ENCODE results near the gene FRRS1L.

The FRRS1L gene

GRCh38 chr9:109166771-109167601 is at the start of gene FRRS1L:
Gene FRRS1L (minus strand): TSS chr9:109167249. CDS start chr9:109167138, 111 bp downstream.
- no peak for DNase-seq (ENCODE audit: extremely low read depth in 1 of 2, low read depth in 1 of 2)

- no peak for DNase-seq (ENCODE audit: extremely low read depth in 1 of 2, low read depth in 1 of 2)
Observed at GRCh38 chr9:109214414-109214813, 47.4 kb upstream of the FRRS1L start.

- no peak for DNase-seq (ENCODE audit: extremely low read depth in 1 of 2, low read depth in 1 of 2)
Observed at GRCh38 chr9:109213285-109214121, 46.5 kb upstream of the FRRS1L start.

GRCh38 chr9:109212768-109213167 is 45.7 kb upstream of the FRRS1L start:
- no peak for DNase-seq (ENCODE audit: extremely low read depth in 1 of 2, low read depth in 1 of 2)

- no peak for DNase-seq (ENCODE audit: extremely low read depth in 1 of 2, low read depth in 1 of 2)
Observed at GRCh38 chr9:109206670-109207069, 39.6 kb upstream of the FRRS1L start.

- DNase-seq (ENCODE audit: extremely low read depth in 1 of 2, low read depth in 1 of 2): no peak
Observed at GRCh38 chr9:109205526-109205925, 38.5 kb upstream of the FRRS1L start.

- no peak for DNase-seq (ENCODE audit: extremely low read depth in 1 of 2, low read depth in 1 of 2)
Observed at GRCh38 chr9:109203761-109204360, 36.8 kb upstream of the FRRS1L start.

- no peak for DNase-seq (ENCODE audit: extremely low read depth in 1 of 2, low read depth in 1 of 2)
Observed at GRCh38 chr9:109199676-109200075, 32.6 kb upstream of the FRRS1L start.

GRCh38 chr9:109198736-109199382 is 31.8 kb upstream of the FRRS1L start:
- DNase-seq (ENCODE audit: extremely low read depth in 1 of 2, low read depth in 1 of 2): no peak

GRCh38 chr9:109193974-109194556 is 27.0 kb upstream of the FRRS1L start:
- no peak for DNase-seq (ENCODE audit: extremely low read depth in 1 of 2, low read depth in 1 of 2)

- no peak for DNase-seq (ENCODE audit: extremely low read depth in 1 of 2, low read depth in 1 of 2)
Observed at GRCh38 chr9:109192732-109193361, 25.8 kb upstream of the FRRS1L start.

- no peak for DNase-seq (ENCODE audit: extremely low read depth in 1 of 2, low read depth in 1 of 2)
Observed at GRCh38 chr9:109191746-109192145, 24.7 kb upstream of the FRRS1L start.

- DNase-seq (ENCODE audit: extremely low read depth in 1 of 2, low read depth in 1 of 2): no peak
Observed at GRCh38 chr9:109190151-109190550, 23.1 kb upstream of the FRRS1L start.

- no peak for DNase-seq (ENCODE audit: extremely low read depth in 1 of 2, low read depth in 1 of 2)
Observed at GRCh38 chr9:109186857-109187520, 19.9 kb upstream of the FRRS1L start.

- no peak for DNase-seq (ENCODE audit: extremely low read depth in 1 of 2, low read depth in 1 of 2)
Observed at GRCh38 chr9:109182940-109183798, 16.1 kb upstream of the FRRS1L start.

GRCh38 chr9:109182550-109182939 is 15.5 kb upstream of the FRRS1L start:
- DNase-seq (ENCODE audit: extremely low read depth in 1 of 2, low read depth in 1 of 2): no peak

- peak in 1 of 2 donors; percentile 29 for DNase-seq (ENCODE audit: extremely low read depth in 1 of 2, low read depth in 1 of 2)
Observed at GRCh38 chr9:109181284-109181683, 14.2 kb upstream of the FRRS1L start.

GRCh38 chr9:109179801-109180523 is 12.9 kb upstream of the FRRS1L start:
- no peak for DNase-seq (ENCODE audit: extremely low read depth in 1 of 2, low read depth in 1 of 2)

Data from stimulated activated CD8-positive, alpha-beta memory T cell treated with anti-CD3 and anti-CD28 coated beads, Interleukin-7, amount 100 ng/mL, for 48 hours (primary cell).